MM.1S (cell line): Measurements from ENCODE around the gene RNF38.

Experiments used
- DNase-seq: peaks from one replicate; pipeline ENCODE4 v3.0.0-alpha.2; 2015
- H2AFZ ChIP-seq: fragments of 300-600 bp; sonication (generic); 2 replicates; pipeline ENCODE4 v1.6.0; 2016; ENCODE audit warnings: antibody characterized with exemption, low read length
- H3F3A ChIP-seq: fragments of 300-600 bp; sonication (generic); 2 replicates; pipeline ENCODE4 v1.6.1; 2016; ENCODE audit warnings: mild to moderate bottlenecking, antibody characterized with exemption, low read length, moderate library complexity, mixed read lengths; ENCODE audit not compliant: insufficient read depth
- H3K27ac ChIP-seq: fragments of 300-600 bp; sonication (generic); 2 replicates; pipeline ENCODE4 v1.5.1; 2016; ENCODE audit warnings: mild to moderate bottlenecking, low read length
- H3K27me3 ChIP-seq: fragments of 300-600 bp; sonication (generic); replicated peaks from 2 replicates; pipeline ENCODE4 v1.6.0; 2016; ENCODE audit warnings: low read length; ENCODE audit not compliant: insufficient read depth
- H3K36me3 ChIP-seq: fragments of 300-600 bp; sonication (generic); replicated peaks from 2 replicates; pipeline ENCODE4 v1.6.1; 2016; ENCODE audit warnings: mild to moderate bottlenecking, low read length, mixed read lengths; ENCODE audit not compliant: insufficient read depth
- H3K4me1 ChIP-seq: fragments of 300-600 bp; sonication (generic); 2 replicates; pipeline ENCODE4 v1.6.1; 2016; ENCODE audit warnings: low read length, mixed read lengths
- H3K4me2 ChIP-seq: fragments of 300-600 bp; sonication (generic); 2 replicates; pipeline ENCODE4 v1.6.0; 2016; ENCODE audit warnings: low read depth, low read length
- H3K4me3 ChIP-seq: fragments of 300-600 bp; sonication (generic); 2 replicates; pipeline ENCODE4 v1.5.1; 2016; ENCODE audit warnings: low read length, mixed read lengths
- H3K79me2 ChIP-seq: fragments of 300-600 bp; sonication (generic); 2 replicates; pipeline ENCODE4 v1.6.1; 2016; ENCODE audit warnings: mixed run types, low read length, mixed read lengths
- H3K9ac ChIP-seq: fragments of 300-600 bp; sonication (generic); 2 replicates; pipeline ENCODE4 v1.6.1; 2016; ENCODE audit warnings: low read length, mixed read lengths
- H3K9me2 ChIP-seq: fragments of 300-600 bp; sonication (generic); replicated peaks from 2 replicates; pipeline ENCODE4 v1.6.1; 2016; ENCODE audit warnings: mild to moderate bottlenecking, low read length, mixed read lengths; ENCODE audit not compliant: insufficient read depth
- H3K9me3 ChIP-seq: fragments of 300-600 bp; sonication (generic); replicated peaks from 2 replicates; pipeline ENCODE4 v1.6.1; 2016; ENCODE audit warnings: mild to moderate bottlenecking, low read length, mixed read lengths; ENCODE audit not compliant: insufficient read depth
- H4K20me1 ChIP-seq: fragments of 300-600 bp; sonication (generic); 2 replicates; pipeline ENCODE4 v1.6.1; 2016; ENCODE audit warnings: mild to moderate bottlenecking, low read length, moderate library complexity, mixed read lengths; ENCODE audit not compliant: insufficient read depth
- EZH2 ChIP-seq: fragments of 300-600 bp; sonication (generic); optimal IDR thresholded peaks from 2 replicates; pipeline ENCODE3; 2017; ENCODE audit warnings: low read depth, mild to moderate bottlenecking, antibody characterized with exemption, low read length, mixed read lengths
- EZH2phosphoT487 ChIP-seq: fragments of 300-600 bp; sonication (generic); IDR thresholded peaks from 2 replicates; pipeline ENCODE4 v1.6.1; 2018; ENCODE audit warnings: antibody characterized with exemption, low read length
- TF ChIP-seq, protein P1 (sequence below): fragments of 300-600 bp; sonication (generic); IDR thresholded peaks from 2 replicates; pipeline ENCODE4 v1.5.1; 2016; ENCODE audit warnings: antibody characterized with exemption, low read length, mixed read lengths

RNF38 gene

DNA sequence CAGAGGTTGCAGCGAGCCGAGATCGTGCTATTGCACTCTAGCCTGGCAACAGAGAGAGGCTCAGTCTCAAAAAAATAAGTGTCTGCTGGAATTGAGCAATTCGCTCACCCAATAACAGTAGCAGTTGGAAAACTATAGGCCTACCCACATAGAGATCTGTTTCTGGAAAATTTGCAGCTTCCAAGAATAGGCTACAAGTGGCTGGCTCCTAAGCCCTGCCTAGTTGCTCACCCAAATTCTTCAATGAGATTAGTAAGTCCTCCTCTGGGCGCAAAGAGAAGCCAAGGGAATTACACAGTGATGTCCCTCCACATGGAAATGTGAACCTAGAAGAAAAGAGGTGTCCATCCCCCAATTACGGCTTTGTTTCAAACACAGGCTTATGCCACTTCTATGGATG, 42.6 kb upstream of the RNF38 start:
- H3K4me2 ChIP-seq, result no peak overlapping the region
- no peak overlapping the region for H3K27ac ChIP-seq
- H3K9me3 ChIP-seq, result no peaks in the 10 kb centered on the region
- no peak for TF ChIP-seq EZH2
- TF ChIP-seq, protein P1, sequence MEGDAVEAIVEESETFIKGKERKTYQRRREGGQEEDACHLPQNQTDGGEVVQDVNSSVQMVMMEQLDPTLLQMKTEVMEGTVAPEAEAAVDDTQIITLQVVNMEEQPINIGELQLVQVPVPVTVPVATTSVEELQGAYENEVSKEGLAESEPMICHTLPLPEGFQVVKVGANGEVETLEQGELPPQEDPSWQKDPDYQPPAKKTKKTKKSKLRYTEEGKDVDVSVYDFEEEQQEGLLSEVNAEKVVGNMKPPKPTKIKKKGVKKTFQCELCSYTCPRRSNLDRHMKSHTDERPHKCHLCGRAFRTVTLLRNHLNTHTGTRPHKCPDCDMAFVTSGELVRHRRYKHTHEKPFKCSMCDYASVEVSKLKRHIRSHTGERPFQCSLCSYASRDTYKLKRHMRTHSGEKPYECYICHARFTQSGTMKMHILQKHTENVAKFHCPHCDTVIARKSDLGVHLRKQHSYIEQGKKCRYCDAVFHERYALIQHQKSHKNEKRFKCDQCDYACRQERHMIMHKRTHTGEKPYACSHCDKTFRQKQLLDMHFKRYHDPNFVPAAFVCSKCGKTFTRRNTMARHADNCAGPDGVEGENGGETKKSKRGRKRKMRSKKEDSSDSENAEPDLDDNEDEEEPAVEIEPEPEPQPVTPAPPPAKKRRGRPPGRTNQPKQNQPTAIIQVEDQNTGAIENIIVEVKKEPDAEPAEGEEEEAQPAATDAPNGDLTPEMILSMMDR, result no peak
- no peak for TF ChIP-seq EZH2phosphoT487
- no peaks in the 10 kb centered on the region for H3K9me2 ChIP-seq
- H2AFZ ChIP-seq, result no peak overlapping the region
- H3F3A ChIP-seq, result no peaks in the 10 kb centered on the region
- H4K20me1 ChIP-seq, result peaks cover 3% of the 10 kb centered on the region; the same call in 1 of the 2 replicates
- H3K4me3 ChIP-seq, result no peak overlapping the region
- no peaks in the 10 kb centered on the region for H3K4me1 ChIP-seq
- peaks cover 33% of the 10 kb centered on the region for H3K79me2 ChIP-seq
- DNase-seq, result no peak
- H3K36me3 ChIP-seq, result no peaks in the 10 kb centered on the region
- H3K9ac ChIP-seq, result no peak overlapping the region
- no peaks in the 10 kb centered on the region for H3K27me3 ChIP-seq

DNA sequence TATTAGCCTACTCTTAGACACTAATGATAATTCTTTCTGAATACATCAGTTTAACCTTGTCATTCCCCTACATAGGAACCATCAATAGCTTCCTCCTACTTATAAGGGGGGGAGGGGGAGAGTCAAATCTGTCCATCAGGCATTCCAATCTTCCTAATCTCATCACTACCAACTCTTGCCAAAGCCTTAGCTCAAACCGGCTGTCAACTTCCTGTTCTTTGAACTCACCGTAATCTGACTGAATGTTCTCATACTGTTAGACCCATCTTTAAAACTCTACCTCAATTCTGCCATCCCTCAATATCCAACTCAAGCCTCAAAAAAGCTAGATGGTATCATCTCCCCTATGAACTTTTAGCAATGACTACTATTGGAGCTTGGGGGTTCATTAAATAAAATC, 41.9 kb upstream of the RNF38 start:
- Histone ChIP-seq H2AFZ (no peak overlapping the region), H3K27me3 (no peaks in the 10 kb centered on the region), H3K36me3 (no peaks in the 10 kb centered on the region), H3K27ac (no peak overlapping the region), H3K9ac (no peak overlapping the region), H3K4me2 (no peak overlapping the region), H3K4me1 (no peaks in the 10 kb centered on the region), H3K79me2 (peaks cover 27% of the 10 kb centered on the region; the same call in 1 of the 2 replicates), H4K20me1 (no peaks in the 10 kb centered on the region), H3K9me2 (no peaks in the 10 kb centered on the region), H3K9me3 (no peaks in the 10 kb centered on the region), H3F3A (no peaks in the 10 kb centered on the region), H3K4me3 (no peak overlapping the region)
- no peak for DNase-seq
- no peak for TF ChIP-seq EZH2phosphoT487
- TF ChIP-seq, protein P1, result no peak
- TF ChIP-seq EZH2, result no peak

DNA sequence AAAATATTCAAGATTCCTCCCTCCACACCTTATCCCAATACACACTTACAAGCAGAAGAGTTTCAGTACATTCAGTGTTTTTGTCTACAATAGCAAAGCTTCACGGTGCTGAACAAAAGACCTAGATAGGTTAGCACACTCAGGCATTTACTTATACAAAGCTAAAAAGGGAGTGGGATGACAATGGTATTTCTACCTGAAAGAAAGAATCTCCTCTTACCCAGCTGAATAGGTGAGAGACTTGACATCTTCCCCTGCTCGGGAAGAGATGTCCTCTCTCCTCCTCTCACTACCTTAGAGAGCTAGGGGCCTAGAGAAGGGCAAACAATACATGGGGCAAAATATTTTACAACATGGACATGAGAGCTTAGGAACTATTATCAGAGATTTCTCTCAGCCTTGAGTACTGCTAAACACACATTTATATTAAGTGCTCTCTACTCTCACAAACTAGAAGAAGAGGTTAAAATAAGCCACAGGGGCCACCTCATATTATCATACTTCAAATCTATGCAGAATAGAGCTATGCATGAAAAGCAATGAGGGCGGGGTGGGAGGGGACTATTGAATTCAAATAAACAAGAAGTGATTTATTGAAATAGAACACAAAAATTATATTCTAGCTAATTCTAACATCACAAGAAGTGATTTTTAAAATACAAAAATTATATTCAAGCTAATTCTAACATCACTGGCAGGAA, 38.6 kb upstream of the RNF38 start:
- Histone ChIP-seq H3K9me2 (no peaks in the 10 kb centered on the region), H3K4me2 (no peak overlapping the region), H3K9me3 (no peaks in the 10 kb centered on the region), H4K20me1 (no peaks in the 10 kb centered on the region), H3K9ac (no peak overlapping the region), H3K4me1 (no peaks in the 10 kb centered on the region), H3K27ac (no peak overlapping the region), H3F3A (no peaks in the 10 kb centered on the region), H3K4me3 (no peak overlapping the region), H2AFZ (no peak overlapping the region), H3K79me2 (peaks cover 11% of the 10 kb centered on the region; the same call in 1 of the 2 replicates), H3K36me3 (no peaks in the 10 kb centered on the region), H3K27me3 (no peaks in the 10 kb centered on the region)
- DNase-seq, result no peak
- TF ChIP-seq, protein P1, result no peak
- TF ChIP-seq EZH2phosphoT487 (no peak), EZH2 (no peak)
